ENCODE measurements around the gene XRCC2. TPM values are rescaled to one million over a fixed set of nuclear protein-coding genes. Genes with fewer than 3 reads are reported as not detected.
A peak's percentile ranks its signal among the peaks of the same experiment; 100 is the strongest.
"Not testable (repeated sequence)": the region's sequence is repeated elsewhere in the genome, so short reads cannot be mapped to it uniquely, and the experiment has no call there.

Gene XRCC2
- total RNA-seq, 1 donor from 2014 or later: 0.46 TPM

GRCh38 chr7:152709287-152710152 is 33.6 kb upstream of the XRCC2 start:
- ATAC-seq: no peak
- no peaks in the 10 kb centered on the region for H3K27me3 ChIP-seq
- no peaks in the 10 kb centered on the region for H3K4me1 ChIP-seq
- intact Hi-C loops (cut with DNase I): no loop called here
- no peak overlapping the region for H3K27ac ChIP-seq
- no peak for TF ChIP-seq CTCF (IDR thresholded peaks at IDR 0.05)
- no peaks in the 10 kb centered on the region for H3K36me3 ChIP-seq
- H3K4me3 ChIP-seq: no peak overlapping the region
- peaks cover 9% of the 10 kb centered on the region for H3K9me3 ChIP-seq
- DNase-seq: no peak

- DNase-seq (no peak), ATAC-seq (no peak)
- H3K4me1 ChIP-seq: peaks cover 3% of the 10 kb centered on the region
- H3K36me3 ChIP-seq: no peaks in the 10 kb centered on the region
- no peaks in the 10 kb centered on the region for H3K27me3 ChIP-seq
- intact Hi-C loops (cut with DNase I): no loop called here
- peaks cover 10% of the 10 kb centered on the region for H3K9me3 ChIP-seq
- no peak for TF ChIP-seq CTCF (IDR thresholded peaks at IDR 0.05)
- no peak overlapping the region for H3K4me3 ChIP-seq
- no peak overlapping the region for H3K27ac ChIP-seq
Measured at GRCh38 chr7:152704796-152705384, 28.9 kb upstream of the XRCC2 start.

- no peaks in the 10 kb centered on the region for H3K27me3 ChIP-seq
- no peaks in the 10 kb centered on the region for H3K9me3 ChIP-seq
- TF ChIP-seq CTCF (IDR thresholded peaks at IDR 0.05): no peak
- H3K27ac ChIP-seq: no peak overlapping the region
- H3K36me3 ChIP-seq: no peaks in the 10 kb centered on the region
- DNase-seq: no peak
- H3K4me3 ChIP-seq: no peak overlapping the region
- ATAC-seq: no peak
- peaks cover 4% of the 10 kb centered on the region for H3K4me1 ChIP-seq
- intact Hi-C loops (cut with DNase I): no loop called here
Measured at GRCh38 chr7:152699079-152699478, 23.1 kb upstream of the XRCC2 start.

- H3K9me3 ChIP-seq; intact Hi-C loops (cut with DNase I); ATAC-seq; H3K4me3 ChIP-seq; H3K36me3 ChIP-seq; H3K27ac ChIP-seq; H3K27me3 ChIP-seq; H3K4me1 ChIP-seq: not testable (repeated sequence)
- peak; percentile 11 for DNase-seq
Measured at GRCh38 chr7:152697268-152697974, 21.5 kb upstream of the XRCC2 start.

GRCh38 chr7:152692196-152692595 is 16.3 kb upstream of the XRCC2 start:
- H3K9me3 ChIP-seq; H3K4me3 ChIP-seq; H3K27ac ChIP-seq; H3K4me1 ChIP-seq; H3K36me3 ChIP-seq; ATAC-seq; DNase-seq; intact Hi-C loops (cut with DNase I); H3K27me3 ChIP-seq: not testable (repeated sequence)

- no peaks in the 10 kb centered on the region for H3K4me1 ChIP-seq
- no peaks in the 10 kb centered on the region for H3K9me3 ChIP-seq
- DNase-seq (peak; percentile 45), ATAC-seq (no peak)
- no peak overlapping the region for H3K4me3 ChIP-seq
- no peak for TF ChIP-seq CTCF (IDR thresholded peaks at IDR 0.05)
- H3K27me3 ChIP-seq: no peaks in the 10 kb centered on the region
- no peaks in the 10 kb centered on the region for H3K36me3 ChIP-seq
- intact Hi-C loops (cut with DNase I): no loop called here
- H3K27ac ChIP-seq: no peak overlapping the region
Measured at GRCh38 chr7:152683297-152683696, 7.4 kb upstream of the XRCC2 start.

Data from upper lobe of right lung (tissue), 1 donor.